ENCODE measurements around the gene MRTFB.

The MRTFB gene

GRCh38 chr16:14244196-14245010, 173.3 kb downstream of the MRTFB start:
- DNase-seq: no peak

GRCh38 chr16:14248791-14249190, 177.7 kb downstream of the MRTFB start:
- DNase-seq: no peak

GRCh38 chr16:14249291-14250032, 178.3 kb downstream of the MRTFB start:
- peak; percentile 26 for DNase-seq

- DNase-seq: no peak
Observed at GRCh38 chr16:14251419-14251818, 180.3 kb downstream of the MRTFB start.

GRCh38 chr16:14252860-14253259, 181.7 kb downstream of the MRTFB start:
- DNase-seq: no peak

- DNase-seq: no peak
Observed at GRCh38 chr16:14263011-14263410, 191.9 kb downstream of the MRTFB start.

GRCh38 chr16:14263769-14264168, 192.7 kb downstream of the MRTFB start:
- no peak for DNase-seq

- DNase-seq: no peak
Observed at GRCh38 chr16:14264327-14264943, 193.3 kb downstream of the MRTFB start.

GRCh38 chr16:14268073-14268472, 197.0 kb downstream of the MRTFB start:
- no peak for DNase-seq

- DNase-seq: no peak
Observed at GRCh38 chr16:14275934-14276333, 204.8 kb downstream of the MRTFB start.

- no peak for DNase-seq
Observed at GRCh38 chr16:14278749-14279148, 207.6 kb downstream of the MRTFB start.

- no peak for DNase-seq
Observed at GRCh38 chr16:14280541-14280940, 209.4 kb downstream of the MRTFB start.

- DNase-seq: no peak
Observed at GRCh38 chr16:14283786-14284185, 212.7 kb downstream of the MRTFB start.

GRCh38 chr16:14284371-14284770, 213.3 kb downstream of the MRTFB start:
- DNase-seq: no peak

GRCh38 chr16:14284930-14285512, 213.9 kb downstream of the MRTFB start:
- DNase-seq: peak; percentile 74

- peak; percentile 99 for DNase-seq
Observed at GRCh38 chr16:14285513-14286367, 214.6 kb downstream of the MRTFB start.

- DNase-seq: no peak
Observed at GRCh38 chr16:14286368-14287230, 215.5 kb downstream of the MRTFB start.

GRCh38 chr16:14289692-14290340, 218.7 kb downstream of the MRTFB start:
- DNase-seq: peak; percentile 20

- DNase-seq: no peak
Observed at GRCh38 chr16:14291286-14291685, 220.2 kb downstream of the MRTFB start.

- no peak for DNase-seq
Observed at GRCh38 chr16:14292051-14292825, 221.1 kb downstream of the MRTFB start.
